Measurements from ENCODE around the gene DVL3.
A peak's percentile ranks its signal among the peaks of the same experiment; 100 is the strongest.

The DVL3 gene

DNA sequence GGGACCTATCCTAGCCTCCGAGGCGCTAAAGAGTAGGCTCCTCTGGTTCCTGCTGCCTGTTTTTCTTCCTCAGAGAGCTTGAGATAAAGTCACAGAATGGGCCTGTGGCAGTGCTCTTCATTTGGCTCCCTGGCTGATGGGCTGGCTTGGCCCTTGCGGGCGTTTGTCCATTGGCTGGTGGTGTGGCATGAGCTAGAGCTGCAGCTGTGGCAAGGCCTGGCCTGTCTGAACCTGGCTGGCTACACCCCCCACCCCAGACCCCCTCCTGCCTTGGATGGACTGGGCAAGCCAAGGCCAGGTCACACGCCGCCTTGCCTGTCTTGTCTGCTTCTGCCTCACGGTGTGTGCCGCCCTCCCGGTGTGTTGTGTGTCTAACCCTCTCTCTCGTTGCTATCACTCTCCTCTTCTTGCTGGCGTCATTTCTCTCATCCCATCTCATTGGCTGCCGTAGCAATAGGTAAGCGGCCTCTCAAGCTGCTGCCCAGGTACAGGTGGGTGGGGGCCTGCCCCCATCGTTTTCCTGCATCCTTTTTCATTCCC, 22.7 kb downstream of the DVL3 start:
- no peak for DNase-seq

DNA sequence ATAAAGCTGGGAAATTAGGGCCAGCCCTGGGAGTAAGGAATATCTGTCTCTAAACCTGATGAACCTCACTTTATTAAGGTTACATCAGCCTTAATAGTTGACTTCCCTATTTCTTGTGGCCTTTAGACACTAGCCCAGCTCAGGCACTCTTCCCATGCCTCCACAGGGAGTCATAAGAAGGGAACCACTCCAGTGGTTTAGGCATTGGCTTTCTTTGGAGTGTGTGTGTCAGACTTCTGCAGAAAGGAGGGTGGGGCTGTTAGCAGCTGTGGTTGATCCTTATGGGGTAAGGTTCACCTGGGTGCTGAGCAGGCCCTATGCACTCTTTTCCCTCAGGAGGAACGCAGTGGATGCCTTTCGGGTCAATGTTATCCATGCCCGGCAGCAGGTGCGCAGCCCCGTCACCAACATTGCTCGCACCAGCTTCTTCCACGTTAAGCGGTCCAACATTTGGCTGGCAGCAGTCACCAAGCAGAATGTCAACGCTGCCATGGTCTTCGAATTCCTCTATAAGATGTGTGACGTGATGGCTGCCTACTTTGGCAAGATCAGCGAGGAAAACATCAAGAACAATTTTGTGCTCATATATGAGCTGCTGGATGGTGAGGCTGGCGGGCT, 23.5 kb downstream of the DVL3 start:
- no peak for DNase-seq

DNA sequence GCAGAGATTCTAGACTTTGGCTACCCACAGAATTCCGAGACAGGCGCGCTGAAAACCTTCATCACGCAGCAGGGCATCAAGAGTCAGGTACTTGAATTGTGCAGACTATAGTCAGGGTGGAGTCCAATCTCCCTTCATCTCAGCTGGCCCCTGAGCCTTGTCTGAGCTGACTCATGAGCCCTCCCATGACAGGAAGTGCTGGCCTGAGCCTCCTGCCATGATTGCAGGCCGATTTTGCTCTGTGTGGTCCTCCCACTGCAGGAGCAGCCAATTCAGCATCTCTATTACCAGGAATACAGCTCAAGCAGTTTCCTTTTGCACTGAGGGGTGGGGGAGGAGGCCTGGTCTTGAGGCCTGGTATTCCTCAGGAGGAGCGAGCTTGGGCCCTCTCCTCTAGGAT, 25.0 kb downstream of the DVL3 start:
- no peak for DNase-seq

DNA sequence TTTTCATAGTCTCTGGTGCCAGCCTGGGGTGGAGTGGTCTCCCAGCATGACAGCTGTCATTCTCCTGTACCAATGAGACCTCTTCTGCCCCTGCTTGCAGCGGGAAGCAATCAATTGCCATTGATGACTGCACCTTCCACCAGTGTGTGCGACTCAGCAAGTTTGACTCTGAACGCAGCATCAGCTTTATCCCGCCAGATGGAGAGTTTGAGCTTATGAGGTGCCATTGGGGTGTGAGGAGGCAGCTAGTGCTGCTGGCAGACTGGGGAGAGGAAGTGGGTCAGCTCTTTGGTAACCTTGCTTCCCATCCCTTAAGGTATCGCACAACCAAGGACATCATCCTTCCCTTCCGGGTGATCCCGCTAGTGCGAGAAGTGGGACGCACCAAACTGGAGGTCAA, 26.4 kb downstream of the DVL3 start:
- DNase-seq: no peak

DNA sequence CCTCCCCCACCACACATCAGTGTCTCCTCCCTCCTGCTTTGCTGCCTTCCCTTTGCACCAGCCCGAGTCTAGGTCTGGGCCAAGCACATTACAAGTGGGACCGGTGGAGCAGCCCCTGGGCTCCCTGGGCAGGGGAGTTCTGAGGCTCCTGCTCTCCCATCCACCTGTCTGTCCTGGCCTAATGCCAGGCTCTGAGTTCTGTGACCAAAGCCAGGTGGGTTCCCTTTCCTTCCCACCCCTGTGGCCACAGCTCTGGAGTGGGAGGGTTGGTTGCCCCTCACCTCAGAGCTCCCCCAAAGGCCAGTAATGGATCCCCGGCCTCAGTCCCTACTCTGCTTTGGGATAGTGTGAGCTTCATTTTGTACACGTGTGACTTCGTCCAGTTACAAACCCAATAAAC, 28.5 kb downstream of the DVL3 start:
- DNase-seq: no peak

DNA sequence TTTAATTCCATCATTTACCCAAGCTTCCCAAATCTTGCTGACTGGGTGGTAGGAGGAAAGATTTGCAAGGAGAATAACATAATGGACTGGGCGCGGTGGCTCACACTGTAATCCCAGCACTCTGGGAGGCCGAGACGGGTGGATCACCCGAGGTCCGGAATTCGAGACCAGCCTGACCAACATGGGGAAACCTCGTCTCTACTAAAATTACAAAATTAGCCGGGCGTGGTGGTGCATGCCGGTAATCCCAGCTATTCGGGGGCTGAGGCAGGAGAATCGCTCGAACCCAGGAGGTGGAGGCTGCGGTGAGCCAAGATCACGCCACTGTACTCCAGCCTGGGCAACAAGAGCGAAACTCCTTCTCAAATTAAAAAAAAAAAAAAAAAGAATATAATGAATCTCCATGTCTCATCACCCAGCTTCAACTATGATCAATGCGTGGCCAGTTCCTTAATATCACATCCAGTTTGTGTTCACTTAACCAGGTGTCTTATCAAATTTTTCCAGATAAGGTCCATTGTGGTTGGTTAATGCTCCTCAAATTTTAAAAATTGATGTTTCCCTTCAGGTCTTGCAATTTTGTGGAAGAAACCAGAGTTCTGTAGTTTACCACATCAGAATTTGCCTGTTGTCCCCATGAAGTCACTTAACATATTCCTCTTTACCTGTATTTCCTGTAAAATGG, 29.5 kb downstream of the DVL3 start:
- no peak for DNase-seq

DNA sequence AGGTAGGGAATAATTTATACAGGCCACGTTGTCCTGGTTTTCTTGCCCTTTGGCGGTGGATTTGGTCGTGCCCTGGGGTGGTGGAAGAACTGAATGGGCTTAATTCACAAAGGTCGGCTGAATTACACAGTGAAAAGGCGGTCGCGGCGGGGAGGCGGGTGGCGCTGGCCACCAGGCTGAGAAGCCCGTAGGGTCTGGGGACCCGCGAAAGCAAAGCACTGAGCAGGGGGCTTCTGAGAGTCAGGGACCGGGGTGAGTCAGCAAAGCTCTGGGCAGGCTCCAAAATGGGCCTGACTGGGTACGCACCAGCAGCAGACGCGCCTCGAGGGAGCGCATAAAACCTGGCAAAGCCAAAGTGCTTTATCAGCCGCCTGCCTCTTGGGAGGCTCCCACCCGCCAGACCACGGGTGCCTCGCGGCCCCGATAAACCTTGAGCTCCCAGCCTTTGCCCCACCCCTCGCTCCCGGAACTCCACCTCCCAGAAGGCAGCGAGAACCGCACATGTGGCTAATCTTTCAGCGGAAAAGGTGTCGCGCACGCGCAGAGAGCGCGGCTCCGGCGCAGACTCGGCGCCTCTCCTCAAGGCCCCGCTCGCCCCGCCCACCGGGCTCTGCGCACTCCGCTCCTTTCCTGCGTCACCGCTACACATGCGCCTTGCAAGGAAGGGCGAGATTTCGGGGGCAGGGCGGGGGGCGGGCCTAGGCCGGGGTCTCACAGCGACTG, 30.4 kb downstream of the DVL3 start:
- peak; percentile 98 to 99 for DNase-seq

DNA sequence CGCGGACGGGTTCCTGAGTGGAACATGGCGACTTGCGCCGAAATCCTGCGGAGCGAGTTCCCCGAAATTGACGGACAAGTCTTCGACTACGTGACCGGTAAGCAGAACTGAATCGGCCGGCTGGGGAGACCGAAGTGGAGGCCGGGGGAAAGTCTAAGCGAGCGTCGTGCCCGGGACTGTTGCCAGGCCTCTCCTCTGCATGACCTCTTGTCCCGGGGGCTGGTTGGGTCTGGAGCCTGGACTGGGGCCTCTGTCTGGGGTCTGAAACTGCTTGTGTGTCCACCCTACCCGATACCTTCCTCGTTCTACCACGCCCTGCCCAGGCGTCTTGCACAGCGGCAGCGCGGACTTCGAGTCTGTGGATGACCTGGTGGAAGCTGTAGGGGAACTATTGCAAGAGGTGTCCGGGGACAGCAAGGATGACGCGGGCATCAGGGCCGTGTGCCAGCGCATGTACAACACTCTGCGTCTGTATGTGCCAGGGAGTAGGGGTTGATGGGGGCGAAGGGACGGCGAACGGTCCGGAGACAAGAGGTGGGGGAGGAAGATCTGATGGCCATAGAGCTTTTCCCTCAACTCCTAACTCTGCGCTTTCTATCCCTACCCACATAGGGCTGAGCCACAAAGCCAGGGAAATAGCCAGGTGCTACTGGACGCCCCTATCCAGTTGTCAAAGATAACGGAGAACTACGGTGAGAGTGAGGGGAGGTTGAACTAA, 31.2 kb downstream of the DVL3 start, which contains the start of gene ABCF3:
TSS of gene ABCF3 (plus strand) at position 16 of the 718 bp plus-strand sequence. CDS start at position 25, 9 bp downstream.
- DNase-seq: peak in 1 of 2 experiments; percentile 13

DNA sequence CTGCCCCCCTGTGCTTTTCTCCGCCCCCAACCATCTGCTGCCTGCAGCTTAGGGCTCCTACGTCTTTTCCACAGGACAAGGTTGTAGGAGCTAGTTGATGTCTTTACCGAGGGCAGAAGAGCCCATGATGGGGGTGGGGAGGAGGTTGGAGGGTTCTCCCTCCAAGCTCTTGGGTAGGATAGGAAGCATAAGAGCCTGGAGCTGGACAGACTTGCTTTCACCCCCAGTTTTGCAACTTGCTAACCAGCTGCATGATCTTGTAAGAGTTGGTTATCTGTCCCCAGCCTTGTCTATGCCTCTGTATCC, 31.7 kb downstream of the DVL3 start:
- DNase-seq: no peak

DNA sequence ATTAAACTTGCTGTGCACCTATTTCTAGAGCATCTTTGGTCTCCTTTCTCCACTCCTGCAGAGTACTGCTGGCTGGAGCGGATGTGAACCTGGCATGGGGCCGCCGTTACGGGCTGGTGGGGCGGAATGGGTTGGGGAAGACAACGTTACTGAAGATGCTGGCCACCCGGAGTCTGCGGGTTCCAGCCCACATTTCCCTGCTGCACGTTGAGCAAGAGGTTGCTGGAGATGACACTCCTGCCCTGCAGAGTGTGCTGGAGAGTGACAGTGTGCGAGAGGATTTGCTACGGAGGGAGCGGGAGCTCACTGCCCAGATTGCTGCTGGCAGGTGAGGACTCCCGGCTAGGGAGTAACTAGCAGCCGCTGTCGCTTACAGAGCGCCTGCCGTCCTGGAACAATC, 32.9 kb downstream of the DVL3 start:
- DNase-seq: no peak

DNA sequence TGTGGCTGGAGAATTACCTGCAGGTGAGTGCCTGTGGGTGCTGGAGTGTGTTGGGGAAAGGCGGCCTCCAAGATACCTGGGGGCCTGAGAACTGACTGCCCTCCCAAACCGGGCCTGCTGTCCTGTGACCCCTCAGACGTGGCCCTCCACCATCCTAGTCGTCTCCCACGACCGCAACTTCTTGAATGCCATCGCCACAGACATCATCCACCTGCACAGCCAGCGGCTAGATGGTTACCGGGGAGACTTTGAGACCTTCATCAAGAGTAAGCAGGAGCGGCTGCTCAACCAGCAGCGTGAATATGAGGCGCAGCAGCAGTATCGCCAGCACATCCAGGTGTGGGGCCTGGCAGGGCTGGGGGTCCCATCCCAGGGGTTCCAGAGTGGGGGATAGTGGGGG, 34.2 kb downstream of the DVL3 start:
- no peak for DNase-seq

DNA sequence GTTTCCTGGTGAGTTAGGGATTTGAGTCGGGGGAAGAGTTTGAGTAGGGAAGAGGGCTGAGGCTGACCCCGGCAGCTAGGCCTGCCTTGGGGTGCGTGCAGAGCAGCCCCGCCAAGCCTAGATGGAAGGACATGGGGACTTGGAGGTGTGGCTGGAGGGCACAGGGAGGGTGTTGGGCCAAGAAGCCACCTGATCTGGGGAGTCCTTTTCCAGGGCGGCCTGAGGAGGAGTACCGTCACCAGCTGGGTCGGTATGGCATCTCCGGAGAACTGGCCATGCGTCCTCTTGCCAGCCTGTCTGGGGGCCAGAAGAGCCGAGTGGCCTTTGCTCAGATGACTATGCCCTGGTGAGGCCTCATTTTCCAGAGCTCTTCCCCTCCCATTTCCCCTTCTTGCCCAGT, 37.7 kb downstream of the DVL3 start:
- DNase-seq: no peak

DNA sequence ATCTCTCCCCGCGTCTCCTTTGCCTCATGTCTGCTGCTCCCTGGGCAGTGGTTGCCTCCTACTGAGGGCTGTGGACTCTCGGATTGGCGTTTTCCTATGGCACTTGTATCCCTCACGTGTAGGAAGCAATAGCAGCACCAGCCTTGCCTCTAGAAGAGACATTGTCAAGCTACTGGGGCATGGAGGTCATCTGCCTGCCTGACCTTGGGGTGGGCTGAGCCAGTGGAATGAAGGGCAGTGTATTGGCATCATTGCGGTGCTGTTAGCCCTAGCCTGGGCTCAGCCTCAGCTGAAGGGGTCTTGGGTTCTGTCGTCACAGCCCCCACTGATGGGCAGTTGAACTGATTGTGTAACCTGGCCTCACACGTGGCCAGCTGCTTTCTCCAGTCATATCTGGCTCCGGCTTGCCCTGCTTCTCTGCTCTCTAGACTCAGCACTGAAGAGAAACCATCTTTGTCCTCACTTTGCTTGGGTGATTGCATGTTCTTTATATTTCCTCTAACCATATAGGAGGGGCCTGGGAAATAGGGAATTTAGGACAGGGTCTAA, 38.9 kb downstream of the DVL3 start:
- DNase-seq: no peak

DNA sequence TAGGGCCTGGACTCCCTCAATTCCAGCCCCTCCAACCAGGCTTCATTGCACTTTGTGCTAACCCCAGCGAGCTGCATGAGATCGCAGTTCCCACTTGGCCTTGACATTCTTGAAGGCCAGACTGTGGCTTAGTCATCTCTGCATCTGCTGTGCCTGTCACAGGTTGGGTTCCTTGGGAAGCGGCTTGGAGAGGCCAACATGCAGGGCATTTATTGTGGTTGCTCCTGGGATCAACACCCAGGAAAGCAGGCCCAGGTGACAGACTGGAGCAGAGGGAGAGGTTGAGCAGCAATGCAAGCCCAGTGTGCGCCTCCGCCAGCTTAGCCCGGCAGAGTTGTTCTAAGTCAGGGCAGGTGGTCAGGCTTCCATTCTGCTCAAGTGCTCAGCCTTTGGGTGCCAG, 41.4 kb downstream of the DVL3 start:
- peak; percentile 54 to 72 for DNase-seq

DNA sequence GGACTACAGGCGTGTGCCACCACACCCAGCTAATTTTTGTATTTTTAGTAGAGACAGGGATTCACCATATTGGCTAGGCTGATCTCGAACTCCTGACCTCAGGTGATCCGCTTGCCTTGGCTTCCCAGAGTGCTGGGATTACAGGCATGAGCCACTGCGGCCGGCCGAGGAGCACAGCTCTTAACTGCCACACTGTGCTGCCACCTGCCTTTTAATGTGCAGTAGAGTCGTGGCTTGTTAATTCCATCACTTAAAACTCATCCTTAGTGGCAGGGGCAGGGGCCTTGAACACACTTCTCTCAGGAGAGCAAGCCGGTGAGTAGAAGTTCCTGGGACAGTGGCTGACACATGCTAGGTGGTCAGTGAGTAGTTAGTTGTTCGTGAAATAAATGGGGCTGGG, 43.3 kb downstream of the DVL3 start:
- DNase-seq: no peak

DNA sequence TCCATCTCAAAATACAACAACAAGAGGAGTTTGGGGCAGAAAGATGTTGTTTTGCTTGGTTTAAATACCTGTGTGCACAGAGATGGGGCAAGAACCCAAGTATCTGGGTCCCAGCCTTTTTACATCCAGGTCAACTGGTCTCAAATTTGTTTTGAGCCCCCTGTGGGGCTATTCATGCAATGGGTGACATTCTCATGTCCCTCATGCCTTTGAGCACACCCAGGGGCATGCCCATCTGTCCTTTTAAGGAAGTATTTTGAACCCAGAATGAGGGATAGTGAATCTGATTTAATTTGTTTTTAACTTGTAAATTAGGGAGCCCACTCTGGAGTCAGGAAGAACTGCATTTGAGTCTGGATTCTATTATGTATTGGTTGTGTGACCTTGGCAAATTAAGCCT, 45.6 kb downstream of the DVL3 start:
- no peak for DNase-seq

DNA sequence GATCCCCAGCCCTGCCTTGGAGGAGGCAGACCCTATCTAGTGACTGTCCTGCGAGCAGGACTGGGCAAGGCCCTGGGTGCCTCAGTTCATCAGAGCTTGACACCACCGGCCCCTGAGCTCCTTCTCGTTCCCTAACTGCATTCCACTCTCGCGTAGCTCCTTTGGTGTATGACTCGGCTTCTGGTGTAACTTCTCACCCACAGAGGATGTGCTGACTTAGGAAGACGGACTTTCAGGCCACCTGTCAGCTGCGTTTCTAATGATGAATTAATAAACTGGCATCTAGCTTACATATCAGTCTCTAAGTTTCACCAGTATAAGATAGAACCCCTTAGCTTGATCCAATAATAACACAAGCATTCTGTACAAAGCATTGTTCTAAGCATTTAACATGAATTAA, 48.3 kb downstream of the DVL3 start:
- no peak for DNase-seq

DNA sequence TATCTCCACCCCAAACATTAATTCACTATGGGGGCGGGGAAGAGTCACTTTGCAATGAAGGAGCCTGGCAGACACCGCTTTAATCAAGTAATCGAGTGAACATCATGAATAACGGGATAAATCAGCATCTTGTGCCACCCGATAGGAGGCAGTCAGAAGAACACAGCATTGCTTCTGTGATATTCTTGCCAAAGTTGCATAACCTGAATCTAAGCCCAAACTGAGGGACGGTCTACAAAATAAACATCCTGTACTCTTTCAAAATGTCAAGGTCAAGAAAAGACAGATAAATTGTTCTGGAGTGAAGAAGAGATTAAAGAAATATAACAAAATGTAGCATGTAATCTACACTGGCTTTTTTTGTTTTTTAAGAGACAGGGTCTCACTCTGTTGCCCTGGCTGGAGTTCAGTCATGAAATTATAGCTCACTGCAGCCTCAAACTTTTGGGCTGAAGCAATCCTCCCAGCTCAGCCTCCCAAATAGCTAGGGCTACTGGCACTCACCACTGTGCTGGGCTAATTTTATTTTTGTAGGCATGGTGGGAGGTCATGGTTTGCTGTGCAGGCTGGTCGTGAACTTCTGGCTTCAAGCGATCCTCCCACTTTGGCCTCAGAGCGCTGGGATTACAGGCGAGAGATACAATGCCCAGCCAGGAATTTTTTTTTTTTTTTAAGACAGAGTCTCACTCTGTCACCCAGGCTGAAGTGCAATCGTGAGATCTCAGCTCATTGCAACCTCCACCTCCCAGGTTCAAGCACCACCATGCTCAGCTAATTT, 54.2 kb downstream of the DVL3 start:
- DNase-seq: no peak

DNA sequence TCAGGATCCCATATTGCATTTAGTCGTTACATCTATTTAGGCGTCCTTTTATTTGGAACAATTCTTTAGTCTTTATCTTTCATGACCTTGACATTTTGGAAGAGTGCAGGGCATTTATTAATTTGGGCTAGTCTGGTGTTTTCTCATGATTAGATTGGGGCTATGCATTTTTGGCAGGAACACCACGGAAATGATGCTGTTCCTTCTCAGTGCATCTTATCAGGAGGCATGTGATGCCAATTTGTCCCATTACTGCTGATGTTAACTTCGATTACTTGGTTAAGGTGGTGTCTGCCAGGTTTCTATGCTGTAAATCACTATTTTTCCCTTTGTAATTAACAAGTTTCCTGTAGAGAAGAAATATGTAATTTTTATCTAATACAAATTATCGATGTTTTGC, 56.1 kb downstream of the DVL3 start:
- DNase-seq: no peak

DNA sequence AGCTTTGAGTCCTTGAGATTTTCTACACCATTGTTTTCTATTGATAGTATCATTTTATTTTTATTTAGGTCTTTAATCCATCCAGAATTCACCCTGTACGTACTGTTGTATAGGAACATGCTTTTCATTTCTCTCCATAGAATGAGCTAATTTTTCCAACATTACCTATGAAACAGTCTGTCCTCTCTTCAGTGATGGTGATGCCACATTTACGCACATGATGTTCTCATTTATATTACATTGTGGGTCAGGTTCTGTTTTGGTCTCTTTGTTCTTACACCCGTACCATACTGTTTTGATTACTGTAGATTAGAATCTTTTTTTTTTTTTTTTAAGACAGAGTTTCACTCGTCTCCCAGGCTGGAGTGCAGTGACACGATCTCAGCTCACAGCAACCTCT, 56.5 kb downstream of the DVL3 start:
- no peak for DNase-seq

DNA sequence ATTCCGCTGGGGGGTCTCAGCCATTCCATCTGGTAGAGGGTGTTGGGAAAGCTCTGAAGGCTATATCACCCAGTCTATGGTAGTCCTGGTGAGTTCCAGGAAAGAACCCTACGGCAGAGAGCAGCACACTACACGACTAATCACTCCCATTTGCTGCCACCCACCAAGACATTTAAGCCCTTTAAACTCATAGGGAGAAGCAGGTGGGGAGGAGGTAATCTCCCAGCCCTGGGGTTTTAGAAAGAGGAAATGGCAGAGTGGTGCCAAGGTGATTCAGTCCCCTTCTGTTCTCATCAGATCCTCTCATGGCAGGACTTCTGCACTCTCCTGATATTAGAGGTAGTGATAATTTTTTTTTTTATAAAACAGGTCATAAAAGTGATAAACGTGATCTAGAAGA, 63.6 kb downstream of the DVL3 start:
- DNase-seq: no peak

DNA sequence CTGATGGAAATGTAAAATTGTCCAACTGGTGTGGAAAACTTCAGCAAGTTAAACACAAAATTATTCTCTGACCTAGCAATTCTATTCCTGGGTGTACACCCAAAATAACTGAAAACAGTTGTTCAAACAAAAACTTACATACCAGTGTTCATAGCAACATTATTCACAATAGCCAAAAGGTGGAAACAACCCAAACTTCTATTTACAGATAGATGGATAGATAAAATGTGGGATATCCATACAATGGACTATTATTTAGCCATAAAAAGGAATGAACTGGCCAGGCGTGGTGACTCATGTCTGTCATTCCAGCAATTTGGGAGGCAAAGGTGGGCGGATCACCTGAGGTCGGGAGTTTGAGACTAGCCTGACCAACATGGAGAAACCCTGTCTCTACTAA, 67.3 kb downstream of the DVL3 start:
- DNase-seq: no peak
